ENCODE measurements around the gene GABRG1.

DNA sequence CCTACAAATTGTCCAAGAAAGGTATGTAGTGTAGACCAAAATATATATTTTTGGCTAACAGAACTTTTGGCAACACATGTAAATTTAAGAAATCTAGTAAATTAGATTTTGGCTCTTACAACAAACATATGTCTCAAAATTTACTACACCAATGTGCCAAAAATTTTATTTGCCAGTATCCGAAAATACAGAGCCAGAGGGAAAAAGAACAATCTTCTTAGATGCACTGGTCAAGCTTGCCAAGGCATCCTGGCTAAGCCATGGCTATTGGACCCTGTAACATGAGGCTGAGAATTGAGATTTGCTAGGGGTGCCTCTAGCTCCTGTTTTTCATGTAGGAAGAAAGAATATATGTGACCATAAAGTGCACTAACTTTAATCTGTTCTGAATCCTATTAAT, 91.8 kb downstream of the GABRG1 start:
- no peak for TF ChIP-seq TAF1 (IDR thresholded peaks at IDR 0.05; ENCODE audit: borderline replicate concordance, low read depth, low read length)
- TF ChIP-seq POLR2A (IDR thresholded peaks at IDR 0.05; ENCODE audit: low read depth, low read length) = no peak
- no peak for TF ChIP-seq POLR2AphosphoS5 (IDR thresholded peaks at IDR 0.05; ENCODE audit: low read depth, low read length)
